Breast epithelium (tissue), 4 donors: ENCODE data around the gene SYNDIG1. TPM values are rescaled to one million over a fixed set of nuclear protein-coding genes. Genes with fewer than 3 reads are reported as not detected.

Experiments used
- DNase-seq, 2 donors: peaks; one replicate each; pipeline ENCODE4 v3.0.0-alpha.2; 2019; ENCODE audit warnings: low spot score in 2 of 2
- H3K27ac ChIP-seq, 2 donors: fragments of 200-600 bp; sonication (generic) in 1 of 2; one replicate each; pipeline ENCODE4 v1.5.1; 2016 to 2019; ENCODE audit warnings: mild to moderate bottlenecking in 1 of 2
- H3K27me3 ChIP-seq, 2 donors: fragments of 200-600 bp; sonication (generic) in 1 of 2; one replicate each; pipeline versions ENCODE4 v1.5.1 to v1.6.0; 2017 to 2019; ENCODE audit warnings: control low read depth in 1 of 2, mild to moderate bottlenecking in 1 of 2
- H3K36me3 ChIP-seq: fragments of 200-600 bp; one replicate; pipeline ENCODE4 v1.5.1; 2019
- H3K4me1 ChIP-seq, 2 donors: fragments of 200-600 bp; sonication (generic); one replicate each; pipeline ENCODE4 v1.5.1; 2016 to 2019; ENCODE audit warnings: control low read depth in 1 of 2
- H3K4me3 ChIP-seq, 3 donors: fragments of 200-600 bp; sonication (generic); 1 replicate in 2 of 3; 2 replicates in 1 of 3; pipeline ENCODE4 v1.5.1; 2016 to 2019; ENCODE audit warnings: mild to moderate bottlenecking in 3 of 3, moderate library complexity in 2 of 3
- H3K9me3 ChIP-seq, 2 donors: fragments of 200-600 bp; sonication (generic) in 1 of 2; one replicate each; pipeline ENCODE4 v1.5.1; 2016 to 2019; ENCODE audit warnings: control low read depth in 1 of 2
- CTCF ChIP-seq, 3 donors: fragments of 450-650 bp; IDR thresholded peaks; one replicate each; pipeline ENCODE4 v1.5.1; 2016 to 2017; ENCODE audit warnings: antibody characterized with exemption in 3 of 3, mild to moderate bottlenecking in 3 of 3, moderate library complexity in 3 of 3
- POLR2A ChIP-seq: fragments of 450-650 bp; IDR thresholded peaks from one replicate; pipeline ENCODE4 v1.6.1; 2016; ENCODE audit warnings: antibody characterized with exemption, mild to moderate bottlenecking, moderate library complexity
- POLR2AphosphoS5 ChIP-seq, 3 donors: sonication (generic); formaldehyde crosslinking; IDR thresholded peaks; one replicate each; pipeline ENCODE4 v1.6.1; 2017; ENCODE audit warnings: antibody characterized with exemption in 3 of 3
- intact Hi-C: fragments of 100-400 bp; cut with DNase I; formaldehyde crosslinking; loops from one replicate; pipeline ENCODE4 v1.15.1; 2023; ENCODE audit warnings: low total_unique reads
- total RNA-seq, 3 donors: library from RNA; depleted of rRNA; stranded (reverse); fragments of >200 nt; gene quantifications; one replicate each; pipeline ENCODE4 v1.1.0, GENCODE V29; 2016

SYNDIG1 gene
- total RNA-seq, 3 donors from 2014 or later: under 0.01 to 0.48 (median 0.15) TPM

- no peak overlapping the region for H3K4me3 ChIP-seq
- DNase-seq: no peak
- H3K4me1 ChIP-seq: no peaks in the 10 kb centered on the region
- H3K27ac ChIP-seq: no peak overlapping the region
- no peaks in the 10 kb centered on the region for H3K27me3 ChIP-seq
- intact Hi-C loops: no loop called here
- peaks cover 0 to 8% of the 10 kb centered on the region in 2 donors for H3K9me3 ChIP-seq
- no peaks in the 10 kb centered on the region for H3K36me3 ChIP-seq
- TF ChIP-seq CTCF (IDR thresholded peaks at IDR 0.05): no peak
- TF ChIP-seq POLR2AphosphoS5 (IDR thresholded peaks at IDR 0.05): no peak
- no peak for TF ChIP-seq POLR2A
Measured at GRCh38 chr20:24518515-24518914, 49.1 kb downstream of the SYNDIG1 start.

- no peaks in the 10 kb centered on the region for H3K27me3 ChIP-seq
- intact Hi-C loops: no loop called here
- no peaks in the 10 kb centered on the region for H3K36me3 ChIP-seq
- DNase-seq: no peak
- peaks cover 0 to 8% of the 10 kb centered on the region in 2 donors for H3K9me3 ChIP-seq
- TF ChIP-seq POLR2A (no peak), CTCF (IDR thresholded peaks at IDR 0.05) (no peak), POLR2AphosphoS5 (IDR thresholded peaks at IDR 0.05) (no peak)
- no peak overlapping the region for H3K27ac ChIP-seq
- no peak overlapping the region for H3K4me3 ChIP-seq
- no peaks in the 10 kb centered on the region for H3K4me1 ChIP-seq
Measured at GRCh38 chr20:24519476-24519875, 50.0 kb downstream of the SYNDIG1 start.

- DNase-seq: no peak
- Histone ChIP-seq H3K27me3 (no peaks in the 10 kb centered on the region), H3K27ac (no peak overlapping the region), H3K9me3 (peaks cover 0 to 8% of the 10 kb centered on the region in 2 donors), H3K36me3 (no peaks in the 10 kb centered on the region), H3K4me1 (no peaks in the 10 kb centered on the region), H3K4me3 (no peak overlapping the region)
- intact Hi-C loops: no loop called here
- TF ChIP-seq POLR2AphosphoS5 (IDR thresholded peaks at IDR 0.05): no peak
- TF ChIP-seq CTCF (IDR thresholded peaks at IDR 0.05): no peak
- TF ChIP-seq POLR2A: no peak
Measured at GRCh38 chr20:24521032-24521431, 51.6 kb downstream of the SYNDIG1 start.

GRCh38 chr20:24522452-24523330, 53.3 kb downstream of the SYNDIG1 start:
- H3K36me3 ChIP-seq: no peaks in the 10 kb centered on the region
- no peak for TF ChIP-seq POLR2AphosphoS5 (IDR thresholded peaks at IDR 0.05)
- no peak for TF ChIP-seq POLR2A
- TF ChIP-seq CTCF (IDR thresholded peaks at IDR 0.05): no peak
- no peaks in the 10 kb centered on the region for H3K9me3 ChIP-seq
- H3K27ac ChIP-seq: no peak overlapping the region
- intact Hi-C loops: no loop called here
- DNase-seq: no peak
- no peaks in the 10 kb centered on the region for H3K27me3 ChIP-seq
- no peaks in the 10 kb centered on the region for H3K4me1 ChIP-seq
- H3K4me3 ChIP-seq: no peak overlapping the region

GRCh38 chr20:24523661-24524060, 54.2 kb downstream of the SYNDIG1 start:
- DNase-seq: no peak
- no peaks in the 10 kb centered on the region for H3K27me3 ChIP-seq
- H3K27ac ChIP-seq: no peak overlapping the region
- no peak overlapping the region for H3K4me3 ChIP-seq
- TF ChIP-seq POLR2A (no peak), POLR2AphosphoS5 (IDR thresholded peaks at IDR 0.05) (no peak), CTCF (IDR thresholded peaks at IDR 0.05) (no peak)
- no peaks in the 10 kb centered on the region for H3K4me1 ChIP-seq
- intact Hi-C loops: no loop called here
- no peaks in the 10 kb centered on the region for H3K9me3 ChIP-seq
- no peaks in the 10 kb centered on the region for H3K36me3 ChIP-seq
